K562 (cell line): Measurements from ENCODE around the gene PARD3B. TPM values are rescaled to one million over a fixed set of nuclear protein-coding genes. Genes with fewer than 3 reads are reported as not detected.
A peak's percentile ranks its signal among the peaks of the same experiment; 100 is the strongest.

Source experiments
- ATAC-seq: fragments of 200-7000 bp; cut with Tn5 transposase; 3 replicates; pipeline ENCODE4 v1.9.1; 2020; ENCODE audit warnings: moderate library complexity
- BruUV-seq: library from RNA; stranded (reverse); fragments of 400-500 nt; replicated peaks from 2 replicates; lab custom pipeline; 2021; lab: Mats Ljungman, UMichigan
- CTCF ChIA-PET: fragments of 300-600 bp; formaldehyde crosslinking; extraction: SDS; loops from one replicate; lab custom pipeline; 2021; ENCODE audit warnings: low intra/inter-chr PET ratio; lab: Yijun Ruan, JAX
- POLR2A ChIA-PET: fragments of 300-600, 350-650 bp; sonication (Branson Sonifier 250); formaldehyde crosslinking; extraction: SDS; loops from one replicate; lab custom pipeline; 2021; ENCODE audit warnings: antibody characterized with exemption, inconsistent platforms; lab: Yijun Ruan, JAX
- DNase-seq, 4 experiments: peaks; one replicate each; pipeline versions ENCODE4 v3.0.0 to v3.0.0-alpha.2; 2011 to 2018; ENCODE audit warnings: low spot score in 3 of 4, mixed read lengths in 3 of 4; ENCODE audit errors: extremely low read depth in 1 of 4
- FAIRE-seq: peaks from 2 replicates; lab custom pipeline; 2011; peaks lifted over from hg19 to GRCh38; lab: Jason Lieb, UNC
- H2AFZ ChIP-seq: 2 replicates; pipeline ENCODE4 v1.6.0; 2011; ENCODE audit warnings: low read depth, low read length, control low read depth, inconsistent platforms
- H3K27ac ChIP-seq: fragments of 200-600 bp; 3 replicates; pipeline ENCODE4 v1.8.0; 2011; ENCODE audit warnings: low read depth, mild to moderate bottlenecking, control low read depth, inconsistent platforms, low read length, moderate library complexity, mixed read lengths; ENCODE audit errors: extremely low read depth
- H3K27me3 ChIP-seq, 2 experiments: fragments of 300-600 bp in 1 of 2; 2 replicates in 1 of 2; 3 replicates in 1 of 2; pipeline versions ENCODE4 v1.6.0 to v1.8.0; 2011; ENCODE audit warnings: inconsistent platforms in 2 of 2, low read length in 2 of 2, mild to moderate bottlenecking in 1 of 2, mixed read lengths in 1 of 2, moderate library complexity in 1 of 2; ENCODE audit not compliant: control insufficient read depth in 2 of 2, insufficient read depth in 2 of 2
- H3K36me3 ChIP-seq: fragments of 300-600 bp; 3 replicates; pipeline ENCODE4 v1.8.0; 2011; ENCODE audit warnings: mild to moderate bottlenecking, low read length, inconsistent platforms; ENCODE audit not compliant: control insufficient read depth, insufficient read depth
- H3K4me1 ChIP-seq, 2 experiments: fragments of 200-600 bp in 1 of 2; replicated peaks in 1 of 2; 2 replicates in 1 of 2; 3 replicates in 1 of 2; pipeline versions ENCODE4 v1.5.1 to v1.8.0; 2011; ENCODE audit warnings: inconsistent platforms in 2 of 2, low read length in 2 of 2, mild to moderate bottlenecking in 1 of 2, mixed read lengths in 1 of 2, moderate library complexity in 1 of 2; ENCODE audit not compliant: control insufficient read depth in 2 of 2, insufficient read depth in 2 of 2
- H3K4me2 ChIP-seq: 2 replicates; pipeline ENCODE4 v1.6.1; 2011; ENCODE audit warnings: low read length, control low read depth, inconsistent platforms, mixed read lengths; ENCODE audit not compliant: insufficient read depth
- H3K4me3 ChIP-seq: fragments of 200-600 bp; sonication (generic), shearing (Covaris generic); 2 replicates; pipeline ENCODE4 v1.5.1; 2016; ENCODE audit warnings: control low read depth, inconsistent platforms
- H3K79me2 ChIP-seq: fragments of 200-600 bp; 3 replicates; pipeline ENCODE4 v1.8.0; 2011; ENCODE audit warnings: low read length, inconsistent platforms; ENCODE audit not compliant: control insufficient read depth, insufficient read depth
- H3K9ac ChIP-seq, 2 experiments: 2 replicates each; pipeline versions ENCODE4 v1.6.0 to v1.6.1; 2011; ENCODE audit warnings: low read depth in 2 of 2, low read length in 2 of 2, control low read depth in 1 of 2, inconsistent platforms in 1 of 2, mild to moderate bottlenecking in 1 of 2, mixed read lengths in 1 of 2; ENCODE audit not compliant: insufficient read depth in 1 of 2
- H3K9me1 ChIP-seq: one replicate; pipeline ENCODE4 v1.6.0; 2011; ENCODE audit warnings: inconsistent platforms, mild to moderate bottlenecking, low read length, moderate library complexity; ENCODE audit not compliant: control insufficient read depth, insufficient read depth
- H3K9me3 ChIP-seq: replicated peaks from 2 replicates; pipeline ENCODE4 v1.5.1; 2011; ENCODE audit warnings: low read depth, low read length, inconsistent platforms; ENCODE audit not compliant: control insufficient read depth, insufficient read depth
- H4K20me1 ChIP-seq: replicated peaks from 2 replicates; pipeline ENCODE4 v1.6.1; 2011; ENCODE audit warnings: low read length, inconsistent platforms, mixed read lengths; ENCODE audit not compliant: control insufficient read depth, insufficient read depth
- CBX1 ChIP-seq: sonication (generic); IDR thresholded peaks from 2 replicates; pipeline ENCODE4 v1.6.1; 2016; ENCODE audit warnings: antibody characterized with exemption, low read depth, mild to moderate bottlenecking
- FOXJ2 ChIP-seq: fragments of 200-800 bp; sonication (Bioruptor generic); IDR thresholded peaks from 2 replicates; pipeline ENCODE4 v1.6.1; 2016; ENCODE audit warnings: missing genetic modification characterization, missing compliant biosample characterization
- MYNN ChIP-seq, 2 experiments: sonication (generic); formaldehyde crosslinking in 1 of 2; IDR thresholded peaks; 2 replicates each; pipeline versions ENCODE4 v1.5.0 to v1.6.1; 2016 to 2020; ENCODE audit warnings: antibody characterized with exemption in 1 of 2, missing genetic modification reagents in 1 of 2
- RFX1 ChIP-seq: fragments of 450-650 bp; IDR thresholded peaks from 2 replicates; pipeline ENCODE4 v1.6.1; 2016; ENCODE audit warnings: mild to moderate bottlenecking, moderate library complexity
- ZNF174 ChIP-seq: fragments of 250-450 bp; sonication (Bioruptor Pico); IDR thresholded peaks from 2 replicates; pipeline ENCODE4 v1.4.0; 2020; ENCODE audit warnings: mild to moderate bottlenecking
- WGBS: fragments of 100-300 bp; shearing (Covaris generic); methylation state at CpG from one replicate; pipeline ENCODE4 v1.1.6; 2016; ENCODE audit warnings: low coverage, mixed read lengths; ENCODE audit not compliant: insufficient coverage; ENCODE audit errors: missing lambda C conversion rate; 5-methylcytosine and 5-hydroxymethylcytosine counted together
- in situ Hi-C: fragments of 300-500 bp; cut with MboI; formaldehyde crosslinking; loops from 4 replicates; pipeline ENCODE4 v1.15.0; 2018; ENCODE audit warnings: inconsistent platforms, mixed read lengths
- intact Hi-C: fragments of 100-400 bp; cut with micrococcal nuclease; formaldehyde crosslinking; loops from 2 replicates; pipeline ENCODE4 v1.14.2; 2022
- polyA plus RNA-seq, 8 experiments: library from polyadenylated mRNA; depleted of rRNA in 4 of 8; stranded (reverse) in 5 of 8; unstranded in 3 of 8; fragments of >200 nt; fragmentation: Nextera tagmentation in 2 of 8; fragmentation: Illumina TruSeq in 1 of 8; extraction: Ambion mirVana in 2 of 8; extraction: Trizol in 1 of 8; gene quantifications; 2 replicates each; pipeline versions ENCODE4 v1.2.1 to v1.2.3, GENCODE V29; 2011 to 2014; ENCODE audit warnings: inconsistent platforms in 1 of 8, missing spikeins in 1 of 8
- total RNA-seq, 7 experiments: library from RNA; depleted of rRNA in 6 of 7; stranded (reverse); fragments of >200 nt in 6 of 7; fragmentation: Illumina TruSeq in 2 of 7; extraction: Trizol in 2 of 7; gene quantifications; 2 replicates each; pipeline versions ENCODE4 v1.2.1 to v1.2.3, GENCODE V29; 2011 to 2021; ENCODE audit warnings: low replicate concordance in 1 of 7

PARD3B gene
- total and polyA plus RNA-seq, 9 of the 15 experiments (the other 6 are each of a cell fraction or from before 2014, with no cell fraction given): 0.15 to 3.0 (median 1.1) TPM

GRCh38 chr2:204909791-204910190 is 364.5 kb downstream of the PARD3B start:
- Histone ChIP-seq H3K4me2 (no peak overlapping the region), H3K79me2 (peaks cover 4% of the 10 kb centered on the region; the same call in 1 of the 3 replicates), H3K4me3 (no peak overlapping the region), H4K20me1 (no peaks in the 10 kb centered on the region), H3K27ac (no peak overlapping the region), H3K9me1 (no peaks in the 10 kb centered on the region), H2AFZ (0 out of 2 replicates have a peak overlapping the region, but pooled peaks have one; percentile 51), H3K9me3 (no peaks in the 10 kb centered on the region), H3K36me3 (no peaks in the 10 kb centered on the region), H3K27me3 (no peaks in the 10 kb centered on the region), H3K9ac (no peak overlapping the region), H3K4me1 (peaks cover 0 to 5% of the 10 kb centered on the region in 2 experiments; a peak in 2 of 5 replicates)
- TF ChIP-seq MYNN (IDR thresholded peaks at IDR 0.05): no peak
- no peak for TF ChIP-seq MYNN (CRISPR knock-in tag; IDR thresholded peaks at IDR 0.05)
- no peak for TF ChIP-seq CBX1
- ATAC-seq (no peak), FAIRE-seq (no peak), DNase-seq (no peak)
- in situ Hi-C loops (no loop called here), intact Hi-C loops (loop anchor here (10.0 kb wide), 2 partner anchors 75 to 115 kb away; no protein-coding TSS in a partner anchor)
- CTCF ChIA-PET: no interaction called here
- 18% methylated on average over 2 of the region's 2 CpGs for WGBS
- POLR2A ChIA-PET: interaction anchor here (0.5 kb wide), 1 partner anchor 579 kb away, joined by 4 read pairs; no protein-coding TSS in a partner anchor
- BruUV-seq: no TSS peak

GRCh38 chr2:204913312-204913711 is 368.0 kb downstream of the PARD3B start:
- in situ Hi-C loops: no loop called here
- Histone ChIP-seq H3K36me3 (no peaks in the 10 kb centered on the region), H3K4me2 (peak overlapping the region; percentile 73; the same call in 1 of the 2 replicates), H3K9ac (peak overlapping the region in 1 of 2 experiments; percentile 56; a peak in 1 of 4 replicates), H3K4me3 (no peak overlapping the region), H3K9me1 (no peaks in the 10 kb centered on the region), H4K20me1 (no peaks in the 10 kb centered on the region), H3K27me3 (no peaks in the 10 kb centered on the region), H3K4me1 (peaks cover 0 to 5% of the 10 kb centered on the region in 2 experiments; a peak in 2 of 5 replicates), H2AFZ (peak overlapping the region; percentile 68), H3K27ac (peak overlapping the region; percentile 78), H3K79me2 (peaks cover 11% of the 10 kb centered on the region; the same call in 2 of the 3 replicates)
- DNase-seq (no peak), FAIRE-seq (no peak), ATAC-seq (no peak)
- WGBS: 0% methylated on average over 1 of the region's 3 CpGs
- ChIA-PET POLR2A (interaction anchor here (0.6 to 1.5 kb wide), 3 partner anchors 9 to 48 kb away, joined by 3 to 4 read pairs (median 3); no protein-coding TSS in a partner anchor), CTCF (no interaction called here)
- BruUV-seq: no TSS peak
- intact Hi-C loops: loop anchor here (10.0 kb wide), 2 partner anchors 71 to 111 kb away; no protein-coding TSS in a partner anchor
- TF ChIP-seq RFX1: peak; percentile 24; the same call in 1 of the 2 replicates
- 0 out of 2 replicates have a peak, but pooled peaks have one; percentile 26 for TF ChIP-seq FOXJ2
- TF ChIP-seq ZNF174 (CRISPR knock-in tag): no peak
- TF ChIP-seq, all 486 proteins: peak for 2
- no peaks in the 10 kb centered on the region for H3K9me3 ChIP-seq
